Common myeloid progenitor, CD34-positive (primary cell): ENCODE data around the gene USP30.

ENCODE experiments used
- CTCF ChIA-PET: fragments of 350-600 bp; sonication (Branson Sonifier 250); formaldehyde crosslinking; loops from one replicate; lab custom pipeline; 2021; ENCODE audit warnings: antibody characterized with exemption; lab: Charles Lee
- POLR2A ChIA-PET: fragments of 350-600 bp; sonication (Branson Sonifier 250); formaldehyde crosslinking; loops from one replicate; lab custom pipeline; 2021; ENCODE audit warnings: antibody characterized with exemption; lab: Charles Lee
- DNase-seq, 3 donors: peaks; one replicate each; pipeline versions ENCODE4 v3.0.0 to v3.0.0-alpha.2; 2013
- H3K27ac ChIP-seq, 2 experiments: 1 replicate in 1 of 2; 2 replicates in 1 of 2; pipeline ENCODE4 v1.7.0; 2013; ENCODE audit warnings: inconsistent platforms in 2 of 2, low read length in 2 of 2, mild to moderate bottlenecking in 2 of 2, low read depth in 1 of 2, moderate library complexity in 1 of 2; ENCODE audit not compliant: severe bottlenecking in 2 of 2, insufficient read depth in 1 of 2, poor library complexity in 1 of 2
- H3K27me3 ChIP-seq, 5 experiments: replicated peaks in 2 of 5; 1 replicate in 3 of 5; 2 replicates in 2 of 5; pipeline versions ENCODE4 v1.6.1 to v1.7.0; 2013; ENCODE audit warnings: low read length in 4 of 5, mild to moderate bottlenecking in 2 of 5, moderate library complexity in 2 of 5, inconsistent platforms in 1 of 5; ENCODE audit not compliant: insufficient read depth in 5 of 5, control insufficient read depth in 4 of 5
- H3K36me3 ChIP-seq, 4 experiments: 1 replicate in 2 of 4; 2 replicates in 2 of 4; pipeline versions ENCODE4 v1.6.1 to v1.7.0; 2013; ENCODE audit warnings: low read length in 3 of 4, control low read depth in 1 of 4, mild to moderate bottlenecking in 1 of 4; ENCODE audit not compliant: control insufficient read depth in 4 of 4, insufficient read depth in 4 of 4
- H3K4me1 ChIP-seq, 4 experiments: 1 replicate in 3 of 4; 2 replicates in 1 of 4; pipeline versions ENCODE4 v1.6.1 to v1.7.1; 2013; ENCODE audit warnings: low read length in 3 of 4, mild to moderate bottlenecking in 3 of 4, control low read depth in 1 of 4, inconsistent platforms in 1 of 4, moderate library complexity in 1 of 4; ENCODE audit not compliant: control insufficient read depth in 4 of 4, insufficient read depth in 4 of 4; ENCODE audit errors: control extremely low read depth in 1 of 4
- H3K4me3 ChIP-seq, 7 experiments: 1 replicate in 4 of 7; 2 replicates in 3 of 7; pipeline versions ENCODE4 v1.5.1 to v1.7.0; 2013; ENCODE audit warnings: mild to moderate bottlenecking in 7 of 7, low read length in 6 of 7, moderate library complexity in 6 of 7, inconsistent platforms in 2 of 7, low read depth in 2 of 7, control low read depth in 1 of 7; ENCODE audit not compliant: insufficient read depth in 4 of 7, control insufficient read depth in 1 of 7; ENCODE audit errors: extremely low read depth in 1 of 7
- H3K9me3 ChIP-seq, 5 experiments: 1 replicate in 4 of 5; 2 replicates in 1 of 5; pipeline versions ENCODE4 v1.6.1 to v1.7.1; 2013; ENCODE audit warnings: low read length in 4 of 5, mild to moderate bottlenecking in 2 of 5, inconsistent platforms in 1 of 5, low read depth in 1 of 5, moderate library complexity in 1 of 5; ENCODE audit not compliant: control insufficient read depth in 4 of 5, insufficient read depth in 2 of 5; ENCODE audit errors: control extremely low read depth in 1 of 5
- WGBS: methylation state at CpG from one replicate; pipeline ENCODE4 v1.1.5; 2013; ENCODE audit not compliant: insufficient coverage; 5-methylcytosine and 5-hydroxymethylcytosine counted together

USP30 gene

GRCh38 chr12:109113661-109114321, 61.4 kb downstream of the USP30 start:
- CTCF ChIA-PET, result interaction anchor here (0.7 to 1.8 kb wide), 6 partner anchors 13 to 280 kb away, joined by 3 to 6 read pairs (median 3); partner anchors contain the start of gene ALKBH2
- H3K27ac ChIP-seq, result no peak overlapping the region

GRCh38 chr12:109114644-109115043, 62.3 kb downstream of the USP30 start:
- H3K27ac ChIP-seq, result no peak overlapping the region
- WGBS, result 100% methylated on average over 2 of the region's 2 CpGs
- CTCF ChIA-PET, result interaction anchor here (0.7 to 1.6 kb wide), 5 partner anchors 14 to 280 kb away, joined by 3 to 4 read pairs (median 3); partner anchors contain the start of gene ALKBH2

More at GRCh38 chr12:109113661-109114321, 61.4 kb downstream of the USP30 start:
- Histone ChIP-seq H3K4me3 (no peak overlapping the region), H3K4me1 (peaks cover 5 to 26% (median 15%) of the 10 kb centered on the region in 4 experiments), H3K9me3 (no peaks in the 10 kb centered on the region), H3K36me3 (peaks cover 0 to 20% (median 6%) of the 10 kb centered on the region in 4 experiments), H3K27me3 (no peaks in the 10 kb centered on the region)
- POLR2A ChIA-PET, result no interaction called here
- 100% methylated on average over 2 of the region's 5 CpGs for WGBS
- DNase-seq, result no peak

GRCh38 chr12:109115404-109115757, 63.0 kb downstream of the USP30 start:
- H3K4me3 ChIP-seq, result peak overlapping the region in 3 of 7 experiments; percentile 22 to 52 (median 45)
- no peak overlapping the region for H3K27ac ChIP-seq
- CTCF ChIA-PET, result interaction anchor here (0.8 to 1.6 kb wide), 2 partner anchors 15 to 270 kb away, joined by 4 read pairs; no protein-coding TSS in a partner anchor
- no peaks in the 10 kb centered on the region for H3K9me3 ChIP-seq
- H3K27me3 ChIP-seq, result no peaks in the 10 kb centered on the region
- WGBS, result 84% methylated on average over 3 of the region's 3 CpGs
- POLR2A ChIA-PET, result no interaction called here
- H3K4me1 ChIP-seq, result peaks cover 5 to 26% (median 15%) of the 10 kb centered on the region in 4 experiments
- no peak for DNase-seq
- peaks cover 0 to 7% (median 0%) of the 10 kb centered on the region in 4 experiments for H3K36me3 ChIP-seq

More at GRCh38 chr12:109114644-109115043, 62.3 kb downstream of the USP30 start:
- POLR2A ChIA-PET, result no interaction called here
- no peaks in the 10 kb centered on the region for H3K9me3 ChIP-seq
- H3K4me3 ChIP-seq, result no peak overlapping the region
- peaks cover 5 to 26% (median 15%) of the 10 kb centered on the region in 4 experiments for H3K4me1 ChIP-seq
- no peak for DNase-seq
- no peaks in the 10 kb centered on the region for H3K27me3 ChIP-seq
- H3K36me3 ChIP-seq, result peaks cover 0 to 14% (median 4%) of the 10 kb centered on the region in 4 experiments

- no peaks in the 10 kb centered on the region for H3K27me3 ChIP-seq
- DNase-seq, result peak in 2 of 3 donors; percentile 48 to 57
- 34% methylated on average over 11 of the region's 14 CpGs for WGBS
- peaks cover 0 to 7% (median 0%) of the 10 kb centered on the region in 4 experiments for H3K36me3 ChIP-seq
- H3K27ac ChIP-seq, result no peak within 1 kb of the TSS
- POLR2A ChIA-PET, result no interaction called here
- H3K9me3 ChIP-seq, result no peaks in the 10 kb centered on the region
- peaks cover 5 to 26% (median 15%) of the 10 kb centered on the region in 4 experiments for H3K4me1 ChIP-seq
- CTCF ChIA-PET, result interaction anchor here (0.9 to 1.6 kb wide), 2 partner anchors 45 to 269 kb away, joined by 3 to 4 read pairs; no protein-coding TSS in a partner anchor
- peak within 1 kb of the TSS in 3 of 7 experiments; percentile 22 to 52 (median 45) for H3K4me3 ChIP-seq
Observed at GRCh38 chr12:109115758-109116610, 63.6 kb downstream of the USP30 start, which contains the start of gene ACACB. Gene ACACB (plus strand): TSS chr12:109116587. CDS start chr12:109139406, 22,819 bp downstream.

GRCh38 chr12:109116611-109116949, 64.2 kb downstream of the USP30 start:
- WGBS, result 85% methylated on average over 11 of the region's 12 CpGs
- no peaks in the 10 kb centered on the region for H3K9me3 ChIP-seq
- H3K27me3 ChIP-seq, result no peaks in the 10 kb centered on the region
- no peak overlapping the region for H3K27ac ChIP-seq
- CTCF ChIA-PET, result interaction anchor here (0.7 to 1.6 kb wide), 3 partner anchors 18 to 269 kb away, joined by 3 to 4 read pairs (median 3); no protein-coding TSS in a partner anchor
- H3K36me3 ChIP-seq, result peaks cover 0 to 2% (median 0%) of the 10 kb centered on the region in 4 experiments
- no peak overlapping the region for H3K4me3 ChIP-seq
- POLR2A ChIA-PET, result no interaction called here
- peaks cover 5 to 24% (median 14%) of the 10 kb centered on the region in 4 experiments for H3K4me1 ChIP-seq
- no peak for DNase-seq

GRCh38 chr12:109120095-109120494, 67.7 kb downstream of the USP30 start:
- Histone ChIP-seq H3K27ac (no peak overlapping the region), H3K36me3 (no peaks in the 10 kb centered on the region), H3K9me3 (no peaks in the 10 kb centered on the region), H3K4me3 (no peak overlapping the region), H3K4me1 (peaks cover 5 to 16% (median 11%) of the 10 kb centered on the region in 4 experiments), H3K27me3 (no peaks in the 10 kb centered on the region)
- no peak for DNase-seq
- ChIA-PET POLR2A (no interaction called here), CTCF (interaction anchor here (0.9 to 1.7 kb wide), 5 partner anchors 8 to 265 kb away, joined by 3 to 5 read pairs (median 3); no protein-coding TSS in a partner anchor)
- 100% methylated on average over 1 of the region's 2 CpGs for WGBS
